HUES6 (cell line): ENCODE data around the gene DVL3.
"Not testable (repeated sequence)": the region's sequence is repeated elsewhere in the genome, so short reads cannot be mapped to it uniquely, and the experiment has no call there.

Experiments used
- H3K27ac ChIP-seq: 2 replicates; pipeline ENCODE4 v1.7.0; 2013; ENCODE audit warnings: low read depth, mild to moderate bottlenecking, low read length, inconsistent platforms
- H3K27me3 ChIP-seq: 2 replicates; pipeline ENCODE4 v1.6.1; 2013; ENCODE audit warnings: low read length; ENCODE audit not compliant: control insufficient read depth, insufficient read depth
- H3K36me3 ChIP-seq: 2 replicates; pipeline ENCODE4 v1.6.1; 2013; ENCODE audit warnings: low read length; ENCODE audit not compliant: control insufficient read depth, insufficient read depth
- H3K4me1 ChIP-seq: 2 replicates; pipeline ENCODE4 v1.6.1; 2013; ENCODE audit warnings: low read length; ENCODE audit not compliant: control insufficient read depth, insufficient read depth
- H3K4me3 ChIP-seq: 2 replicates; pipeline ENCODE4 v1.5.1; 2013; ENCODE audit warnings: low read depth, low read length
- H3K9ac ChIP-seq: one replicate; pipeline ENCODE4 v1.6.1; 2013; ENCODE audit warnings: mild to moderate bottlenecking, low read length
- H3K9me3 ChIP-seq: 2 replicates; pipeline ENCODE4 v1.6.1; 2013; ENCODE audit warnings: low read depth, low read length; ENCODE audit not compliant: control insufficient read depth, insufficient read depth

Gene DVL3

GRCh38 chr3:184135149-184135910, 19.8 kb upstream of the DVL3 start, which contains the start of gene EIF2B5:
EIF2B5 (plus strand) TSS chr3:184135358; CDS start chr3:184135386, 28 bp downstream.
- H3K4me1 ChIP-seq: peaks cover 5% of the 10 kb centered on the region; the same call in 1 of the 2 replicates
- peak within 1 kb of the TSS; percentile 85 for H3K4me3 ChIP-seq
- peak within 1 kb of the TSS; percentile 93 for H3K9ac ChIP-seq
- H3K36me3 ChIP-seq: peaks cover 17% of the 10 kb centered on the region
- no peak within 1 kb of the TSS; the same call in 1 of the 2 replicates for H3K27ac ChIP-seq
- no peaks in the 10 kb centered on the region for H3K9me3 ChIP-seq
- H3K27me3 ChIP-seq: no peaks in the 10 kb centered on the region

GRCh38 chr3:184135911-184136260, 19.3 kb upstream of the DVL3 start:
- H3K9me3 ChIP-seq: no peaks in the 10 kb centered on the region
- H3K4me3 ChIP-seq: peak overlapping the region; percentile 85
- peaks cover 5% of the 10 kb centered on the region; the same call in 1 of the 2 replicates for H3K4me1 ChIP-seq
- no peak overlapping the region for H3K27ac ChIP-seq
- peaks cover 22% of the 10 kb centered on the region for H3K36me3 ChIP-seq
- no peaks in the 10 kb centered on the region for H3K27me3 ChIP-seq
- peak overlapping the region; percentile 93 for H3K9ac ChIP-seq

- H3K27me3 ChIP-seq: no peaks in the 10 kb centered on the region
- peaks cover 5% of the 10 kb centered on the region; the same call in 1 of the 2 replicates for H3K4me1 ChIP-seq
- H3K9me3 ChIP-seq: no peaks in the 10 kb centered on the region
- peaks cover 66% of the 10 kb centered on the region for H3K36me3 ChIP-seq
- H3K4me3 ChIP-seq: no peak overlapping the region
- no peak overlapping the region for H3K27ac ChIP-seq
- no peak overlapping the region for H3K9ac ChIP-seq
Observed at GRCh38 chr3:184140436-184140835, 14.7 kb upstream of the DVL3 start.

GRCh38 chr3:184142199-184142598, 13.0 kb upstream of the DVL3 start:
- Histone ChIP-seq H3K36me3 (peaks cover 69% of the 10 kb centered on the region), H3K9me3 (no peaks in the 10 kb centered on the region)

GRCh38 chr3:184143327-184143726, 11.8 kb upstream of the DVL3 start:
- Histone ChIP-seq H3K9ac (no peak overlapping the region), H3K27me3 (no peaks in the 10 kb centered on the region), H3K9me3 (no peaks in the 10 kb centered on the region), H3K27ac (no peak overlapping the region), H3K4me3 (no peak overlapping the region), H3K36me3 (peaks cover 60% of the 10 kb centered on the region), H3K4me1 (no peaks in the 10 kb centered on the region)

More at GRCh38 chr3:184142199-184142598, 13.0 kb upstream of the DVL3 start:
- H3K4me1 ChIP-seq: no peaks in the 10 kb centered on the region
- no peak overlapping the region for H3K4me3 ChIP-seq
- H3K9ac ChIP-seq: no peak overlapping the region
- no peak overlapping the region for H3K27ac ChIP-seq
- no peaks in the 10 kb centered on the region for H3K27me3 ChIP-seq

- H3K4me1 ChIP-seq: no peaks in the 10 kb centered on the region
- peaks cover 60% of the 10 kb centered on the region for H3K36me3 ChIP-seq
- no peak overlapping the region for H3K27ac ChIP-seq
- no peaks in the 10 kb centered on the region for H3K27me3 ChIP-seq
- H3K4me3 ChIP-seq: no peak overlapping the region
- no peaks in the 10 kb centered on the region for H3K9me3 ChIP-seq
- H3K9ac ChIP-seq: peak overlapping the region; percentile 28
Observed at GRCh38 chr3:184144505-184144904, 10.7 kb upstream of the DVL3 start.

- H3K36me3 ChIP-seq: peaks cover 58% of the 10 kb centered on the region
- H3K4me1 ChIP-seq: no peaks in the 10 kb centered on the region
- no peaks in the 10 kb centered on the region for H3K9me3 ChIP-seq
- H3K27ac ChIP-seq: no peak overlapping the region
- no peaks in the 10 kb centered on the region for H3K27me3 ChIP-seq
- peak overlapping the region; percentile 28 for H3K9ac ChIP-seq
- no peak overlapping the region for H3K4me3 ChIP-seq
Observed at GRCh38 chr3:184145111-184145524, 10.1 kb upstream of the DVL3 start.

- Histone ChIP-seq H3K9ac (no peak overlapping the region), H3K36me3 (peaks cover 51% of the 10 kb centered on the region), H3K27ac (no peak overlapping the region), H3K9me3 (no peaks in the 10 kb centered on the region), H3K4me3 (no peak overlapping the region), H3K4me1 (no peaks in the 10 kb centered on the region), H3K27me3 (no peaks in the 10 kb centered on the region)
Observed at GRCh38 chr3:184145751-184146270, 9.4 kb upstream of the DVL3 start.

DNA sequence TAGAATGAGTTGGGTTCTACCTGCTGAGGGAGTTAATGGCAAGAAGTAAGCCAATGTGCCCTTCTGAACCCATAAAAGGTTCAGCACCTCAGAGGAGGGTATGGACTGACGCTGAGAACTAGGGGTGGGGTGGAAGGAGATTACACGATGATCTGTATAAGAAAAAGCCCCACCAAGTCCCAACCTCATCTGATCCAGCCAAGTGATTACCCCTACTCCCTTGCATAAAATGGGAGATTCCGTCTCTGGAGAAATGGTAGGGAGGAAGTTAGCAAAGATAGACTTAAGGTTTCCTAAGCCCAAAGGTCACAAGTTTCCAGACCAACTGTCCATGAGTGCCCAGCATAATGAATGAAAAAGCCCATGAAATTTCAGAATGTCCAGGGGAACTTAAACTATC, 7.1 kb upstream of the DVL3 start:
- no peaks in the 10 kb centered on the region for H3K27me3 ChIP-seq
- no peaks in the 10 kb centered on the region for H3K4me1 ChIP-seq
- H3K4me3 ChIP-seq: no peak overlapping the region
- no peak overlapping the region for H3K27ac ChIP-seq
- H3K9me3 ChIP-seq: no peaks in the 10 kb centered on the region
- no peak overlapping the region for H3K9ac ChIP-seq
- H3K36me3 ChIP-seq: peaks cover 29% of the 10 kb centered on the region

- H3K4me3 ChIP-seq: no peak overlapping the region
- no peak overlapping the region for H3K9ac ChIP-seq
- H3K27me3 ChIP-seq: no peaks in the 10 kb centered on the region
- no peak overlapping the region for H3K27ac ChIP-seq
- no peaks in the 10 kb centered on the region for H3K4me1 ChIP-seq
- peaks cover 18% of the 10 kb centered on the region for H3K36me3 ChIP-seq
- no peaks in the 10 kb centered on the region for H3K9me3 ChIP-seq
Observed at GRCh38 chr3:184149123-184149522, 6.1 kb upstream of the DVL3 start.

DNA sequence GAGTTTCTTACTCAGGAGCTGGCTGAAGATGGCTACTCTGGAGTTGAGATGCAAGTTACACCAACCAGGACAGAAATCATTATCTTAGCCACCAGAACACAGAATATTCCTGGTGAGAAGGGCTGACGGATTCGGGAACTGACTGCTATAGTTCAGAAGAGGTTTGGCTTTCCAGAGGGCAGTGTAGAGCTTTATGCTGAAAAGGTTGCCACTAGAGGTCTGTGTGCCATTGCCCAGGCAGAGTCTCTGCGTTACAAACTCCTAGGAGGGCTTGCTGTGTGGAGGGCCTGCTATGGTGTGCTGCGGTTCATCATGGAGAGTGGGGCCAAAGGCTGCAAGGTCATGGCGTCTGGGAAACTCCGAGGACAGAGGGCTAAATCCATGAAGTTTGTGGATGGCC, 5.4 kb upstream of the DVL3 start:
- H3K4me1 ChIP-seq, H3K9ac ChIP-seq, H3K4me3 ChIP-seq, H3K27me3 ChIP-seq, H3K9me3 ChIP-seq, H3K27ac ChIP-seq: not testable (repeated sequence)
- H3K36me3 ChIP-seq: peaks cover 12% of the 10 kb centered on the region
